PFSK-1 (cell line): ENCODE results near the gene YWHAH.

Experiments used
- SIN3A ChIP-seq: IDR thresholded peaks from 2 replicates; pipeline ENCODE4 v1.6.1; 2012; ENCODE audit warnings: mild to moderate bottlenecking, low read length, moderate library complexity, borderline replicate concordance; ENCODE audit not compliant: insufficient read depth
- TAF1 ChIP-seq: IDR thresholded peaks from 2 replicates; pipeline ENCODE4 v1.6.1; 2012; ENCODE audit warnings: low read length, control low read depth, borderline replicate concordance; ENCODE audit not compliant: insufficient read depth

GRCh38 chr22:31938296-31938695 lies 6.0 kb upstream of the YWHAH start:
- TF ChIP-seq SIN3A = no peak
- no peak for TF ChIP-seq TAF1
